GM13976 (cell line): Measurements from ENCODE around the gene MT1E.

ENCODE experiments used
- DNase-seq: peaks from one replicate; pipeline ENCODE4 v3.0.0; 2012; ENCODE audit warnings: low spot score
- in situ Hi-C: fragments of 300-500 bp; cut with MboI; formaldehyde crosslinking; loops from one replicate; pipeline ENCODE4 v1.12.0; 2022; ENCODE audit warnings: low sequenced_read_pairs, mixed read lengths, inconsistent platforms; ENCODE audit not compliant: unreplicated experiment
- TF ChIP-seq, protein P1 (sequence below): IDR thresholded peaks from 2 replicates; pipeline ENCODE4 v1.5.1; 2012; ENCODE audit warnings: borderline replicate concordance, mild to moderate bottlenecking; ENCODE audit not compliant: insufficient read depth; ENCODE audit errors: extremely low read depth, missing control alignments, control extremely low read depth

Gene MT1E

DNA sequence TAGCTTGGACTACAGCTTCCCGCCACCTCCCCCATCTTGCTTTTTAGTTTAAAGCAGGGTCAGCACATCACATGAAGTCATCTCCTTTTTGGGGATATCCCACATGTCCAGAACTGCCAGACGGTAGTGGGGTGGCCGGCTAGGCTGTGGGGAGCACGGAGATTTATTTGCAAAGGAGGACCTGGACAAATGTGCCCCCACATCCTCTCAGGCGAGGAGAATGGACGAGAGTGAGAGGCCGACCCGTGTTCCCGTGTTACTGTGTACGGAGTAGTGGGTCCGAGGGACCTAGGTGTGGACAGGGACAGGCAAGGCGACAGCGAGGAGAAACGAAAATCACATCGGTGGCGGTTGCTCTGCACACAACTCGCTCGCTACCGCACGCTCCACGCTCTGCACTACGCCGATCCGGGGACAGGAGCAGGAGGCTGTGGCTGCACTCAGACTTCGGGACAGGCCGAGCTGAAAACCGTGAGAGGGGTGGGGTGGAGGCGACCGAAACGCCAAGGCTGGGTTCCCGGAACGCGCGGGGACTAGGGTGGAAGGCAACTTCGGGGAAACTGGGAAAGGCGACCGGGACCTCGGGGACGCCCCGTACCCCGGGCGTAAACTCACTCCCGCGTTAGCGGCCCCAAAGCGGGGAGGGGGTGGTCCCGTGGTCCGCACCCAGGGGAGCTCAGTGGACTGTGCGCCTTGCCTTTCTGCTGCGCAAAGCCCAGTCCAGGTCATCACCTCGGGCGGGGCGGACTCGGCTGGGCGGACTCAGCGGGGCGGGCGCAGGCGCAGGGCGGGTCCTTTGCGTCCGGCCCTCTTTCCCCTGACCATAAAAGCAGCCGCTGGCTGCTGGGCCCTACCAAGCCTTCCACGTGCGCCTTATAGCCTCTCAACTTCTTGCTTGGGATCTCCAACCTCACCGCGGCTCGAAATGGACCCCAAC is 12.5 kb downstream of the MT1E start, which contains the start of gene MT1A:
Gene MT1A (plus strand): TSS at position 853 of the 937 bp plus-strand sequence. CDS start 73 bp downstream, at position 926.
- DNase-seq: no peak
- TF ChIP-seq, protein P1, sequence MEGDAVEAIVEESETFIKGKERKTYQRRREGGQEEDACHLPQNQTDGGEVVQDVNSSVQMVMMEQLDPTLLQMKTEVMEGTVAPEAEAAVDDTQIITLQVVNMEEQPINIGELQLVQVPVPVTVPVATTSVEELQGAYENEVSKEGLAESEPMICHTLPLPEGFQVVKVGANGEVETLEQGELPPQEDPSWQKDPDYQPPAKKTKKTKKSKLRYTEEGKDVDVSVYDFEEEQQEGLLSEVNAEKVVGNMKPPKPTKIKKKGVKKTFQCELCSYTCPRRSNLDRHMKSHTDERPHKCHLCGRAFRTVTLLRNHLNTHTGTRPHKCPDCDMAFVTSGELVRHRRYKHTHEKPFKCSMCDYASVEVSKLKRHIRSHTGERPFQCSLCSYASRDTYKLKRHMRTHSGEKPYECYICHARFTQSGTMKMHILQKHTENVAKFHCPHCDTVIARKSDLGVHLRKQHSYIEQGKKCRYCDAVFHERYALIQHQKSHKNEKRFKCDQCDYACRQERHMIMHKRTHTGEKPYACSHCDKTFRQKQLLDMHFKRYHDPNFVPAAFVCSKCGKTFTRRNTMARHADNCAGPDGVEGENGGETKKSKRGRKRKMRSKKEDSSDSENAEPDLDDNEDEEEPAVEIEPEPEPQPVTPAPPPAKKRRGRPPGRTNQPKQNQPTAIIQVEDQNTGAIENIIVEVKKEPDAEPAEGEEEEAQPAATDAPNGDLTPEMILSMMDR: no peak
- in situ Hi-C loops: no loop called here

DNA sequence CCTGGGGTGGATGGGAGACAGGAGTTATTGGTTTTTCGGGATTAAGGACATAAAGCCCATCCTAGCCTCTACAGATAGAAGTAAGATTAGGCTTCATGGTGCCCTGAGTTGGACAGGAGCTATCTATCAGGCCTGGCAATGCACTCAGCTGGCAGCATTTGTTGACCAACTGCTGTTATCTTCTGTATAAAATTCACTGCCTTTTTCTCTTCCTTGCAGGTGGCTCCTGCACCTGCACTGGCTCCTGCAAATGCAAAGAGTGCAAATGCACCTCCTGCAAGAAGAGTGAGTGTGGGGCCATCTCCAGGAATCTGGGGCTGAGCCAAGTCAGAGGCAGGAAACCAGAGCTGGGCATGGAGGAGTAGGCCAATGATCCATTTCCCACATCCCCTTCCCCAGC is 13.5 kb downstream of the MT1E start:
- TF ChIP-seq, protein P1: no peak
- DNase-seq: no peak
- in situ Hi-C loops: no loop called here

DNA sequence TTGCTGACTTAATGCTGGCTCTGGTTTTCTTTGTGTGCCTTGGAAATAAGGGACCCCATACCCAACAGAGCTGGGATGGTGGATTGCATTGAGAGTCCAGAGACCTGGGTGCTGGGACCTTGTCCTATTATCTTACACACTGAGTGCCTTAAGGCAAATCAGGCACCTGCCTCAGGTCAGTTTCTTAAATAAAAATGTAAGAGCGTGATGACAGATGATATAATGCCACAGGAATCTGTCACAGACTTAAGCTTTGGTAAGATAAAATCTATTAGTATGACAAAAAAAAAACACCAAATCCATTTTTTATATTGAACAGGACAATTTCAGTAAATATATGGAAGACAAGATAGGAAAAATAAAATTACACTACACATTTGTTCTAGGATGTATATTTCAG is 14.5 kb downstream of the MT1E start:
- no peak for DNase-seq
- TF ChIP-seq, protein P1: no peak
- in situ Hi-C loops: no loop called here

DNA sequence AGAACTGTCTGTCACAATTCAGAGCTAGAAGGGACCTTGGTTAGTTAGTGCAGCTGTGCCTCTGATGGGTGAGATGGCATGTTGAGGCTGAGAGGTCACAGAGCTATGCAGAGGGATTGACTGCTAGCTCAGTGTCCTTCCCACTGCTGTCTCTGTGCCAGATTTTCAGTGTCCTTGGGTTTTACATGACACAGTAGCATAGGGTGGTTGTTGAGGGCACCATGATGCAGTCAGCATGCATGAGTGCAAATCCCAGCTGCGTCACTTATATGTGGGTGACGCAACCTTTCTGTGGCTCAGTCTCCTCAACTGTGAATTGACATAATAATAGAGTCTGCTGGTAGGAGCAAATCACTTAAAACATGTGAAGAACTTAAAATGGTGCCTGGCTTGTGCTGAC is 15.6 kb downstream of the MT1E start:
- in situ Hi-C loops: no loop called here
- TF ChIP-seq, protein P1: no peak
- DNase-seq: no peak

DNA sequence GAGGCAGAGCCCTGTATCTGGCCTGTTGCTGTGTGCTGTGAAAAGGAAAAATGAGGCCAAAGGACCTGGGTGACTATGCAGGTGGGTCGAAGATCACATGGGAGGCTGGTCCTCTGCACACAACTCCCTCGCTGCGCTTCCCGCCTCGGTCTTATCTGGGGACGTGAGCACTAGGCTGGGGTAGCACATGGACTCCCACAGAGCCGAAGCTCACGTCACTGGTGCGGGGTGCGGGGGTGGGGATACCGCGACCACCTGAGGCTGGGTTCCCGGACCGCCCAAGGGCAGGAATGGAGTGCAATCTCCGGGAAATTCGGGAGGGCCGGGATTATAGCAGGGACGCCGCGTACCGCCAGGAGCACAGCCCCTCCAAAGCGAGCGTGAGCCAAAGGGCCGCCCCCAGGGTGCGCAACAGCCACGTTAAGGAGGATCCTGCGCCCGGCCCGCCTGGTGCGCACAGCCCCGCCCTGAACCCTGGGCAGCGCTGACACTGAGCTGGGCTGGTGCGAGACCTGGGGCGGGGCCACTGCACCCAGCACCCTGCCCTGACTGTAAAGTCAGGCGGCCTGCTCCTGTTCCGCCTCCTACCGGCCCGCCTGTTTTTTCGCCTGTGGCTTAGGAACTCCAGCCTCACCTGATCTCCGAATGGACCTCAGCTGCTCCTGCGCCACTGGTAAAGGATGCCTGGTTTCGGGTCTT is 17.6 kb downstream of the MT1E start:
- TF ChIP-seq, protein P1: no peak
- in situ Hi-C loops: no loop called here
- DNase-seq: peak; percentile 54

DNA sequence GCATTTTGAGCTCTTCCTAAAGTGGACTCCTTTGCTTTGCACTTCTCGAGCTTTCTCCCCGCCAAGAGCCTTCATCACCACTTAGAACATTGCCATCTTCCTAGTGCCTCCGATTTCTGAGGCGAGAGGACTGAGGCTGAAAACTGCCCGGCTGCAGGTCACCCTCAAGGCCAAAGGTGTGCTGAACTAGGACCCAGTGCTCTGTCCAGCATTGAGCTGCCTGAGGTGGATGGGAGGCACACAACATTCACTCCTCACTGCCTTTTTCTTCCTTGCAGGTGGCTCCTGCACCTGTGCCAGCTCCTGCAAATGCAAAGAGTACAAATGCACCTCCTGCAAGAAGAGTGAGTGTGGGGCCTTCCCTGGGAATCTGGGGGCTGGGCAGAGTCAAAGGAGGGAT is 18.3 kb downstream of the MT1E start:
- TF ChIP-seq, protein P1: no peak
- DNase-seq: no peak
- in situ Hi-C loops: no loop called here
